Esophagus (tissue), 2 donors: ENCODE data around the gene STUM. TPM values are rescaled to one million over a fixed set of nuclear protein-coding genes. Genes with fewer than 3 reads are reported as not detected.

Source experiments
- H3K27ac ChIP-seq, 2 donors: one replicate each; pipeline ENCODE4 v1.5.1; 2013; ENCODE audit warnings: low read depth in 2 of 2, mild to moderate bottlenecking in 2 of 2, inconsistent platforms in 1 of 2, low read length in 1 of 2, moderate library complexity in 1 of 2
- H3K27me3 ChIP-seq, 2 donors: one replicate each; pipeline ENCODE4 v1.6.1; 2013; ENCODE audit warnings: low read length in 2 of 2, control low read depth in 1 of 2, mild to moderate bottlenecking in 1 of 2; ENCODE audit not compliant: insufficient read depth in 2 of 2, control insufficient read depth in 1 of 2
- H3K36me3 ChIP-seq, 2 donors: one replicate each; pipeline ENCODE4 v1.6.1; 2013; ENCODE audit warnings: low read length in 1 of 2; ENCODE audit not compliant: control insufficient read depth in 2 of 2, insufficient read depth in 2 of 2
- H3K4me1 ChIP-seq, 2 donors: one replicate each; pipeline ENCODE4 v1.6.1; 2013; ENCODE audit warnings: low read length in 1 of 2; ENCODE audit not compliant: control insufficient read depth in 2 of 2, insufficient read depth in 2 of 2
- H3K4me3 ChIP-seq, 2 donors: one replicate each; pipeline ENCODE4 v1.5.1; 2013; ENCODE audit warnings: low read length in 2 of 2, mild to moderate bottlenecking in 2 of 2, low read depth in 1 of 2, moderate library complexity in 1 of 2
- H3K9me3 ChIP-seq, 2 donors: one replicate each; pipeline ENCODE4 v1.6.1; 2013; ENCODE audit warnings: mild to moderate bottlenecking in 2 of 2, low read depth in 1 of 2, low read length in 1 of 2, moderate library complexity in 1 of 2; ENCODE audit not compliant: control insufficient read depth in 2 of 2, insufficient read depth in 1 of 2
- WGBS, 2 donors: extraction: QIAGEN DNeasy Blood & Tissue Kit; methylation state at CpG; one replicate each; pipeline ENCODE4 v1.1.7; 2013; 5-methylcytosine and 5-hydroxymethylcytosine counted together
- polyA plus RNA-seq, 2 donors: library from polyadenylated mRNA; stranded (reverse); fragments of 200-250 nt; gene quantifications; one replicate each; pipeline ENCODE4 v1.2.3, GENCODE V29; 2013
- donor health status: healthy with polysubstance abuse.
- donor health status: Bipolar disorder and iron deficiency.

STUM gene
- polyA plus RNA-seq, 2 donors: 0.61 to 2.1 TPM

DNA sequence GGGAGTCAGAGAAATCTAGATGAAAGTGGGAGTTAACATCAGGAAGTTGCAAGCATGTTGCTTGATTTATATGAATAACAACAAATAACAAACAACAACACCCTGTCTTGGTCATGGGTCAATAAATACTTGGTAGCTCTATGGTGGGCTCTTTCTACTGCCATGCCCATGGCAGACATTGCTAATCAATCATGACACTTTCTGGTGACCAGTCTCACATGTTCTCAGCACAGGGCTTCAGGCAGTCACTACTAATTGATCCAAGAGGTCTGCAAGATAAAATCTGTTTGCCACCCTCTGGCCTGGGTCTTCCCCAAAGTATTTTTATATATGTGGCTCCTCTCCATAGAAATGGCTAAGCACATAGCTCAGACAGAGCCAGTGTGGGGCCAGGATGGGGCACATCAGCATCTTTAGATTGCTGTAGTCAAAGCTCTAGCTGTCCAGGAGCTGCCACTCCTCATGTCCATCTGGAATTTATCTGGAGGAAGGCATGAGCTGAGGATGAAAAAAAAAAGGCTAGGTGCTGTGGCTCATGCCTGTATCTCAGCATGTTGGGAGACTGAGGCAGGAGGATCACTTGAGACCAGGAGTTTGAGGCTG, 51.2 kb downstream of the STUM start:
- Histone ChIP-seq H3K4me3 (no peak overlapping the region), H3K27ac (no peak overlapping the region), H3K4me1 (peaks cover 5 to 6% of the 10 kb centered on the region in 2 donors), H3K36me3 (no peaks in the 10 kb centered on the region), H3K27me3 (no peaks in the 10 kb centered on the region), H3K9me3 (no peaks in the 10 kb centered on the region)

DNA sequence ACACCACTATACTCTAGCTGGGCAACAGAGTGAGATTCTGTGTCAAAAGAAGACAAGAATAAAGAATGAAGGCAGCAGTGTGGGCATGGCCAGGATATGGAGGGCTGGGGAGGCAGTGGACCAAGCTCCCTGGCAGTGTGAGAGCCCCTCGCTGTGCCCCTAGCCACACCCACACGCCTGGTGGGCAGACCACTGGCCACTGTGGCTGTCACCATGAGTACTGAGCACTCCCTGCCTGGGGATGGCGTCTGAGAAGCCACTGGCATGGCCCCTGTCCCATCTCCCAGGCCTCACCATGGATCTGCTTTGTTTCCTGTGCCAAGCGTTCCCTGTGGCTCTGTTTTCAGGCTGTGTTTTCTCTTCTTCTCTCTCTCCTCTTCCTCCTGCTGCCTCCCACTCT, 51.7 kb downstream of the STUM start:
- H3K36me3 ChIP-seq: no peaks in the 10 kb centered on the region
- no peak overlapping the region for H3K4me3 ChIP-seq
- H3K27me3 ChIP-seq: no peaks in the 10 kb centered on the region
- WGBS, 2 donors: 83 to 90% methylated on average over 4 of the region's 4 CpGs
- H3K27ac ChIP-seq: no peak overlapping the region
- no peaks in the 10 kb centered on the region for H3K9me3 ChIP-seq
- H3K4me1 ChIP-seq: peaks cover 5 to 6% of the 10 kb centered on the region in 2 donors

DNA sequence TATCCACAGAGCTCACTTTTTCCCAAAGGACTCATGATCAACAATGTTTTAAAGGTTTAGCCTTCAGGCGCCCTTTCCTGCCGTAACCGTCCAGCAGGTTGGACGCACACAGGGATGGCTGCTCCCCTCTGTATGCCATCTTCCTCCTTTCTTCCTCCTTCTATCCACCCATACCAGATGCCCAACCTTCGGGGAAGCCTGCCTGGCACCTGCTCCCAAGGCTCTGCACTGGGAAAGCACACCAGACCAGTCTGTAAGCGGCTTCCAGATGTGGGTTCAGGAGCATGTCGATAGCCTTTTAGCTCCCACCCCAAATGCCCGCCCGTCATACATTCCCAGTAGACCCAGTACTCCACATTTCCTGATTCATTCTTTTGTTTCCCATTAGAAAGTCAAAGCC, 52.9 kb downstream of the STUM start:
- Histone ChIP-seq H3K4me3 (no peak overlapping the region), H3K4me1 (peaks cover 5 to 6% of the 10 kb centered on the region in 2 donors), H3K36me3 (no peaks in the 10 kb centered on the region), H3K27me3 (no peaks in the 10 kb centered on the region), H3K27ac (no peak overlapping the region), H3K9me3 (no peaks in the 10 kb centered on the region)
- WGBS, 2 donors: 96 to 98% methylated on average over 9 of the region's 9 CpGs

DNA sequence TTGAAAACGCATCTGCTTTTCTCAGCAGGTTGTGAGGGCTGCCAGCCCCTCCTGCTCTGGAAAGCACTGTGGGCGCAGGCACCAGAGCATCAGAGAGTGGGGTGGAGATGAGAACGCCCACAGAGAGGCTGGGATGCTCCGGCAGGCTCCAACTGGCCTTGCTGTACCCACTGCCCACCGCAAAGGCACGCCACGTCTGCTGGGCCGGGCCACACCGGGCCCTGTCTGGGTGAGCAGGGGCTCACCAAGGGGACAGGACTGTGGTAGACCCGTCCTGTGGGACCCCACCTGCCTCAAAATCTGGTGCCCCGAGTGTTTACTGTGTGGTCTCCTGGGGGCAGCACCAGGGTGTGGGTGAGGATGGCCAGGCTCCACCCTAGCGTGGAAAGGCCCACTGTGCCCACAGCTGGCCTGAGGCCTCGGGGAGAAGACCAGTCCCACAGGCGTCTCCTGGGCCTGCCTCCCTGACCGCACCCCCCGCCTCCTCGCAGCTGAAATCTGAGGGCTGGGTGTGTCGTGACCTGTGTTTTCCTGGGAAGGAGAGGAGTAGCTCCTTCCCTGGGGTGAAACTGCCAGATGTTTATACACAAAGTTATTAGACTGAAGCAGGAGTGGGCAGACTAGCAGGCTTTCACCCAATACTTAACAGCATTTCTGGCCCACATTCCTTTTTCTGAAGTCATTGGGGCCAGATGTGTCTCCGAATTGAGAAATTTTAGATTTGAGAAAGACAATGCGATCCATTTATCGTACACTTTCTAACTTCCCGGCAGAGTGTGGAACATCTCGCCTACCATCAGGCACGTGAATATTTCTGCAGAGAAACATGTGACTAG, 53.8 kb downstream of the STUM start:
- 60 to 61% methylated on average over 24 of the region's 24 CpGs for WGBS, 2 donors

DNA sequence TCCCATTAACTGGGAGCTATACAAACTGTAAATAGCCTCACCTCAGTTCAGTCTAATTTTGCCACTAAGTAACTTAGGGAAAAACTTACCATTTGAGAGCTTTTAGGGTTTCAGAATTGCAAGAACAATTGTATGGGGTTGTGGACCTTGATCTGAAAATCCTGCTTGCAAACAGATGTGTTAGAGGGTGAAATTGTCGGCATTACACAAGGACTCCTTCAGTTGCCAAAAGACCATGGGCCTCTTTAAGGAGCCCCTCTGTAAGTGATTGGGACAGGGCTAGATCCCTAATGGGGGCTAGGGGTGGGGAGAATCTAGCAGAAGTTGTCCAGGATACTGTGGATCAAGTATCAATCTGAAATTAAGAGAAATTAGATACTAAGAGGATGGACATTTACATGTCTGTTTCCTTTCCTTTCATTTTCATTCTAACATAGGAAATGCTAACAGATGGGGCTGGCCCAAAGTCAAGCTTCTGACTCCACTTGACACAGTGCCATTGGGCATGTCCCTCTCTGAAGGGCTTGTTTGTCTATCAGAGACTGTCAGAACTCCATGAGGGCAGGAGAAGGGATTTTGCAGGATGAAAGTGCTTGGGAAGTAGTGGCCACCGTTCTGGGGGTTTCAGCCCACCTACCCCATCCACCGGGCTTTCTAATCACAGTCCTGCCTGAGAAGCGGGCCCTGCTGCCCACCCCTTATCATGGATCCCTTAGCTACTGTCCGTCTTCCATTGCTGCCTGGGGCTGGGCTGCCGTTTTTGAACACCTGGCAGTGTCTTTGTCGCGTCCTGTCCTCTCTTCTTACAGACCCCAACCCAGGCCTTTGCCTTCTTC, 54.7 kb downstream of the STUM start:
- H3K27me3 ChIP-seq: no peaks in the 10 kb centered on the region
- H3K9me3 ChIP-seq: no peaks in the 10 kb centered on the region
- H3K27ac ChIP-seq: peak overlapping the region; percentile 57 to 62
- 37 to 44% methylated on average over 8 of the region's 8 CpGs for WGBS, 2 donors
- H3K4me1 ChIP-seq: peaks cover 5 to 6% of the 10 kb centered on the region in 2 donors
- no peak overlapping the region for H3K4me3 ChIP-seq
- no peaks in the 10 kb centered on the region for H3K36me3 ChIP-seq

More for the DNA sequence above, 53.8 kb downstream of the STUM start:
- Histone ChIP-seq H3K27me3 (no peaks in the 10 kb centered on the region), H3K4me3 (no peak overlapping the region), H3K27ac (peak overlapping the region; percentile 57 to 62), H3K36me3 (no peaks in the 10 kb centered on the region), H3K9me3 (no peaks in the 10 kb centered on the region), H3K4me1 (peaks cover 5 to 6% of the 10 kb centered on the region in 2 donors)

DNA sequence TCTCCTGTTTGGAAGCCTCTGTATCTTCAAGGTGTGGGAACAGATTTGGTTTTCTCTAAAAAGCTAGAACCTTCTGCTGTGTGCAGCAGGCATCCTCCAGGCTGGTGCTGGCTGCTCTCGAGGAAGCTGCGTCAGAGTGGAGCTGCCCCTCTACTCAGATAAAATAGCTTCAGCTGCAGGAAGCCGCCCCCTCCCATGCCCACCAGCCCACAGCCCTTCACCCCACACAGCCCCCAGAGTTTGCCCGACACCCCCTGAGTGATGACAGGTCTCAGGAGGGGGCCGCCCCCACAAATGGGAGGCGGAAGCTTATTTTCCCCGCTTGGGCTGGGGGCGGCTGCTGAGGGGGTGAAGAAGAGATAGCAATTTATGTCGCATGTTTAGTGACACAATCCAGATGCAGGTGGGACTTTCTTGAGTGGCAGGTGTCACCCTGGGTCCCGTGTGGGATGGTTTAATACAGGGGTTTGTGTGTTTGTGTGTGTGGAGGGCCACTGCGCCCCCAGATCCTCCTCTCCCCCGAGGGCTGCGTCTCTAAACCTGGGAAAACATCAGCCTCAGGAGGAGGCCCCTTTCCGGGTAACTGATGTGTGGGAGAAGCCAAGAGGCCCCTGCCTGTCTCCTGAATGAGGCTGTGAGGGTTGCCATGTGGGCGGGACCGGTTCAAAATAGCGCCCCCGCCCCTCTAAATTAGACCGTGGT, 55.4 kb downstream of the STUM start:
- H3K27me3 ChIP-seq: no peaks in the 10 kb centered on the region
- no peaks in the 10 kb centered on the region for H3K9me3 ChIP-seq
- 68 to 74% methylated on average over 19 of the region's 19 CpGs for WGBS, 2 donors
- no peaks in the 10 kb centered on the region for H3K36me3 ChIP-seq
- peak overlapping the region in 1 of 2 donors; percentile 62 for H3K27ac ChIP-seq
- no peak overlapping the region for H3K4me3 ChIP-seq
- peaks cover 5 to 6% of the 10 kb centered on the region in 2 donors for H3K4me1 ChIP-seq

DNA sequence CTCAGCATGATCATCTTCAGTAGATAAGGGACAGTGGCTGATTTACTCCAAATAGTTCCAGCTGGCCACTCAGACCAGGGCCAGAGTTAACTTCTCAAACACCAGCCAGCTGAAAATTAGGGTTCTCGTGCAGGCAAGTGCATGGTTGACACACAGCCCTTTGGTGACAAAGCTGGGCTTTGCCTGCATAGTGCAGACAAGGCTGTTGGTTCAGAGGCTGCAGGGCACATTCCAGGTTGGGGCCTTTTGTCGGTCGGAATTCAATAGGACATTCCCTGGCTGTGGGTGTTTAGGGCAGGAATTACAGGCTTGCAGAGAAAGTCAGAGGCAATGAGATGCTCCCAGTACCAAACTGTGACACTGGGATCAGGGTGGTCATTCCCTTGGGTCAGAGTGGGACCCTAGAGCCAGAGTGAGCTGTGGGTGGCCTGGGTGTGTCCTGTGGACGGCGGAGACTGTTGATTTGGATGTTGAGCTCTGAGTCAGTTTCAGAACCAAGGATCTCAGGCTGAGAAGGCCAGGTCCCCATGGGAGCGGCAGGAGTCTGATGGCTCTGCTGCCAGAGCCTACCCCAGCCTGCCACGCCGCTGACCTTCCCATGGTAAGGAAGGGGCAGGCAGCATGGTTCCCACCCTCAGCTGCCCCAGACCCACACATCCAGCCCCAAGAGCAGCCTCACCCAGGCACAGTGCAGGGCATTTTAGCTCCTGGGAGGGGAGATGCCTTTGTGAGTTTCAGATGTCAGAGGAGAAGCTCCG, 56.2 kb downstream of the STUM start:
- Histone ChIP-seq H3K4me3 (no peak overlapping the region), H3K27me3 (no peaks in the 10 kb centered on the region), H3K36me3 (no peaks in the 10 kb centered on the region), H3K27ac (peak overlapping the region in 1 of 2 donors; percentile 17), H3K4me1 (peaks cover 5 to 6% of the 10 kb centered on the region in 2 donors), H3K9me3 (no peaks in the 10 kb centered on the region)
- WGBS, 2 donors: 70 to 75% methylated on average over 9 of the region's 9 CpGs

DNA sequence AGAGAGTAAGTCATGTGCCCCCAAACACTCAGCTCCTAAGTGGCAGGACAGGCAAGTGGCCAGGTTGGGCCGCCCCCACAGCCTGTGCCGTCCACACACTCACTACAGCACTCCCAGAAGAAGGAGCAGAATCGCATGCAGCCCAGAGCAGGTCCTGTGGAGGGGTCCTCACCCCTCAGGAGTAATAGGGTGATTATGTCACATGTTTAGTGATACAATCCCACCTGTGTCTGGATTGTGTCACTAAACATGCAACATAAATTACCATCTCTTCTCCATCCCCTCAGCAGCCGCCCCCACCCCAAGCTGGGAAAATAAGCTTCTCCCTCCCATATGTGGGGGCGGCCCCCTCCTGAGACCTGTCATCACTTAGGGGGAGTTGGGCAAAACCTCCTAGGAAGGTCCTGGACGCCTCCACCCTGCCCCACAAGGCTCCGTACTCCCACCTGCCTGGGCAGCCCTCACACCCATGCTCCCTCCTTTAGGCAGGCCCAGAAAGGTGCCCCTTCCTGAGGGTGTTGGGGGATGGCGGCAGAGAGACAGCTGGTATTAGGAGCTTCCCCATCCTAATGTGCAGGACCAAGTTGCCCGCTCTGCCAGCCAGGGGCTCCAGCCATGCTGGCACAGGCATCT, 56.9 kb downstream of the STUM start:
- Histone ChIP-seq H3K36me3 (no peaks in the 10 kb centered on the region), H3K27ac (no peak overlapping the region), H3K4me3 (no peak overlapping the region), H3K4me1 (peaks cover 6 to 8% of the 10 kb centered on the region in 2 donors), H3K27me3 (no peaks in the 10 kb centered on the region), H3K9me3 (no peaks in the 10 kb centered on the region)
- WGBS, 2 donors: 88 to 93% methylated on average over 9 of the region's 9 CpGs
